WERI-Rb-1 (cell line): ENCODE data around the gene PLXNA4.

Experiments used
- DNase-seq: peaks from one replicate; pipeline ENCODE4 v3.0.0-alpha.2; 2020
- H3K27ac ChIP-seq: fragments of 250-450 bp; sonication (Bioruptor Pico); 2 replicates; pipeline ENCODE4 v1.5.1; 2020; ENCODE audit warnings: mild to moderate bottlenecking, moderate library complexity
- H3K27me3 ChIP-seq: fragments of 250-450 bp; sonication (Bioruptor Pico); 2 replicates; pipeline ENCODE4 v1.5.1; 2021; ENCODE audit warnings: mild to moderate bottlenecking, low read depth, moderate library complexity; ENCODE audit not compliant: insufficient read depth, severe bottlenecking
- H3K36me3 ChIP-seq: fragments of 250-450 bp; sonication (Bioruptor Pico); 2 replicates; pipeline ENCODE4 v1.5.1; 2020; ENCODE audit warnings: mild to moderate bottlenecking, moderate library complexity
- H3K4me3 ChIP-seq: 2 replicates; pipeline ENCODE4 v1.5.1; 2011; ENCODE audit warnings: low read depth, mild to moderate bottlenecking, control low read depth, low read length
- H3K9me3 ChIP-seq: fragments of 250-450 bp; sonication (Bioruptor Pico); 2 replicates; pipeline ENCODE4 v1.5.1; 2021; ENCODE audit warnings: mild to moderate bottlenecking, moderate library complexity; ENCODE audit not compliant: severe bottlenecking
- TF ChIP-seq, protein P1 (sequence below): IDR thresholded peaks from 2 replicates; pipeline ENCODE4 v1.5.1; 2011; ENCODE audit warnings: low read depth, mild to moderate bottlenecking, control low read depth, inconsistent platforms, low read length

The PLXNA4 gene

DNA sequence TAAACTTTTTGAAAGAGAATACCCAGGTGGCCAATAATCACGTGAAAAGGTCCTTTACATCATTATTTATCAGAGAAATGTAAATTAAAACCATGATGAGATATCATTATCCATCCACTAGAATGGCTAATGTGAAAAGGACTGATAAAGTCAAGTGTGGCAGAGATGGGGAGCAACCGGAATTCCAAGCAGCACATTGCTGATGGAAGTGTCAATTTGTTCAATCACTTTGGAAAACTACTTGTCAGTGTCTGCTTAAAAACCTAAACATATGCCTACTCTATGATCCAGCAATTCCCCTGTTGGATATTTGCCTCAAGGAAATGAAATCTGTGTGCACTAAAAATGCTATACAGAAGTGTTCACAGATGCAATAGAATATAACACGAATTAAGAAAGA lies 465.6 kb downstream of the PLXNA4 start:
- Histone ChIP-seq H3K27me3 (no peaks in the 10 kb centered on the region), H3K9me3 (no peaks in the 10 kb centered on the region), H3K4me3 (no peak overlapping the region), H3K27ac (no peak overlapping the region), H3K36me3 (no peaks in the 10 kb centered on the region)
- TF ChIP-seq, protein P1, sequence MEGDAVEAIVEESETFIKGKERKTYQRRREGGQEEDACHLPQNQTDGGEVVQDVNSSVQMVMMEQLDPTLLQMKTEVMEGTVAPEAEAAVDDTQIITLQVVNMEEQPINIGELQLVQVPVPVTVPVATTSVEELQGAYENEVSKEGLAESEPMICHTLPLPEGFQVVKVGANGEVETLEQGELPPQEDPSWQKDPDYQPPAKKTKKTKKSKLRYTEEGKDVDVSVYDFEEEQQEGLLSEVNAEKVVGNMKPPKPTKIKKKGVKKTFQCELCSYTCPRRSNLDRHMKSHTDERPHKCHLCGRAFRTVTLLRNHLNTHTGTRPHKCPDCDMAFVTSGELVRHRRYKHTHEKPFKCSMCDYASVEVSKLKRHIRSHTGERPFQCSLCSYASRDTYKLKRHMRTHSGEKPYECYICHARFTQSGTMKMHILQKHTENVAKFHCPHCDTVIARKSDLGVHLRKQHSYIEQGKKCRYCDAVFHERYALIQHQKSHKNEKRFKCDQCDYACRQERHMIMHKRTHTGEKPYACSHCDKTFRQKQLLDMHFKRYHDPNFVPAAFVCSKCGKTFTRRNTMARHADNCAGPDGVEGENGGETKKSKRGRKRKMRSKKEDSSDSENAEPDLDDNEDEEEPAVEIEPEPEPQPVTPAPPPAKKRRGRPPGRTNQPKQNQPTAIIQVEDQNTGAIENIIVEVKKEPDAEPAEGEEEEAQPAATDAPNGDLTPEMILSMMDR, result no peak
- DNase-seq, result no peak

- Histone ChIP-seq H3K36me3 (no peaks in the 10 kb centered on the region), H3K9me3 (no peaks in the 10 kb centered on the region), H3K4me3 (no peak overlapping the region), H3K27me3 (no peaks in the 10 kb centered on the region), H3K27ac (no peak overlapping the region)
- no peak for DNase-seq
- TF ChIP-seq, protein P1, result no peak
These were observed 466.5 kb downstream of the PLXNA4 start for GRCh38 chr7:132109769-132110168.

DNA sequence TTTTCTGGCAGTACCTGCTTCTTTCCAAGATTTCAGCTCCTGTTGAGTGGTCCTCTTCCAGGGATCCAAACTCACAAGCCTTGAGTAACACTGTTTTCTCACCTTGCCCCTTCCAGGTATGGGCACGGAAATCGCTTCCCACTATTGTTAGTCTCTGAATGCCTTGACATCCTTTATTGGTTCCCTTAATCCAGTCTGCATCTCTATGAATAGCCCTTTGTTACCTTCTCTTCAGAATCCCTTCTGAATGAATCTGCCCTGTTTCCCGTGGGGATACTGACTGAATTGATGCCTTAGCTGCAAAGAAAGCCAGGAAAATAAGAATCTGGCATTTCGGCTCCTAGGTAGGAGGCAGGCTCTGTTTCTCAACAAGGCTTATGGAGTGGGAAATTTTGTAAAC lies 467.7 kb downstream of the PLXNA4 start:
- DNase-seq, result no peak
- Histone ChIP-seq H3K4me3 (no peak overlapping the region), H3K27me3 (no peaks in the 10 kb centered on the region), H3K9me3 (no peaks in the 10 kb centered on the region), H3K27ac (no peak overlapping the region), H3K36me3 (no peaks in the 10 kb centered on the region)
- TF ChIP-seq, protein P1, result no peak

DNA sequence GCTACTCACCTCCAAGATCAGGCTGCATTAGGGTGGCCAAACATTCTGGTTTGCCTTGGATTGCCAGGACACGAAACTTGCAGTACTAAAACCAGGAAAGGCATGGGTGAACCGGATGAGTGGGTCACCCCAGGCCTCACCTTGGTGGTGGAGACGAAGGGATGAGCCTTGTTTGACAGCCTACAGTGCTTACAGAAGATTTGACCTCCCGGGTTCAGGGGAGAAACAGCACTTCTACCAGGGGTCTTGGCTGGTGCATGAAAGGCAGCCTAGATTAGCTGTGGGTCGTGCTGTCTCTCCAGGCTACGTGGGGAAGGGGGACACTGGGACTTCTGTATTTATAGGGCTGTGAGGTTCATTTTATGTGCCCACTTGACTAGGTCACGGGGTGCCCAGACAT lies 469.8 kb downstream of the PLXNA4 start:
- no peaks in the 10 kb centered on the region for H3K9me3 ChIP-seq
- no peak for DNase-seq

GRCh38 chr7:132105096-132105495 lies 471.2 kb downstream of the PLXNA4 start:
- no peak for DNase-seq
- Histone ChIP-seq H3K27me3 (no peaks in the 10 kb centered on the region), H3K27ac (no peak overlapping the region), H3K4me3 (no peak overlapping the region), H3K36me3 (no peaks in the 10 kb centered on the region), H3K9me3 (no peaks in the 10 kb centered on the region)
- TF ChIP-seq, protein P1, result no peak

More for the DNA sequence above, 469.8 kb downstream of the PLXNA4 start:
- H3K27ac ChIP-seq, result no peak overlapping the region
- no peaks in the 10 kb centered on the region for H3K27me3 ChIP-seq
- H3K36me3 ChIP-seq, result no peaks in the 10 kb centered on the region
- H3K4me3 ChIP-seq, result no peak overlapping the region
- TF ChIP-seq, protein P1, result no peak

- H3K27me3 ChIP-seq, result no peaks in the 10 kb centered on the region
- TF ChIP-seq, protein P1, result no peak
- no peaks in the 10 kb centered on the region for H3K9me3 ChIP-seq
- H3K36me3 ChIP-seq, result no peaks in the 10 kb centered on the region
- H3K4me3 ChIP-seq, result no peak overlapping the region
- no peak for DNase-seq
- no peak overlapping the region for H3K27ac ChIP-seq
These were observed 472.6 kb downstream of the PLXNA4 start for GRCh38 chr7:132103718-132104117.
